ENCODE data around the gene EXOSC9.

The EXOSC9 gene

DNA sequence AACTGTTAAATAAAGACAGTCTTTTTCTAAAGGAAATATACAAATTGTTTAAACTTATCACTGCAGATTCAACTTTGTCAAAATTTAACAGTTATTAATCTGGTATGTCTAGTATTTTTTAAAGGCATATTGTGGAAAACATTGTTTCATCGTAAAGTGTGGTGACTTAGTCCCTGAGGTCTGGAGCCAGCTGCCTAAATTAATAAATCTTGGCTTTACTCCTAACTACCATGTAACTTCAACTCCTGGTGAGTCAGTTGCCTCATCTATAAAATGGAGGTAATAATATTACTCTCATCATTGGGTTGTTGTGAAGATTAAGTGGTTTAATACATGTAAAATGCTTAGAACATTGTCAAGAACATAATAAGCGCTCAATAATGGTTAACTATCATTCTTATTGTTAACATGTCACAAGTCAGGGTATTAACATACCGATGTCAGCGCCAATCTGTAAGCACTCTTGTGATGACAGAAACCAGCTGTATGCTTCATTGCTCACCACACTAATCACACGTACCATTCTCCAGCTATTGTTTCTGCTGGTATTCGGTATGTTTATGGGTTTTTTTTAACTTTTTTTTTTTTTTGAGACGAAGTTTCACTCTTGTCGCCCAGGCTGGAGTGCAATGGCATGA lies 22.0 kb upstream of the EXOSC9 start:
- no peak for TF ChIP-seq CTCF (IDR thresholded peaks at IDR 0.05; ENCODE audit: borderline replicate concordance, insufficient read depth, low read depth, low read length)
- no peak overlapping the region for H3K4me3 ChIP-seq (ENCODE audit: low read depth, low read length)

GRCh38 chr4:121783210-121783609 lies 17.9 kb upstream of the EXOSC9 start:
- TF ChIP-seq CTCF (IDR thresholded peaks at IDR 0.05; ENCODE audit: borderline replicate concordance, insufficient read depth, low read depth, low read length) = no peak
- H3K4me3 ChIP-seq (ENCODE audit: low read depth, low read length) = no peak overlapping the region

DNA sequence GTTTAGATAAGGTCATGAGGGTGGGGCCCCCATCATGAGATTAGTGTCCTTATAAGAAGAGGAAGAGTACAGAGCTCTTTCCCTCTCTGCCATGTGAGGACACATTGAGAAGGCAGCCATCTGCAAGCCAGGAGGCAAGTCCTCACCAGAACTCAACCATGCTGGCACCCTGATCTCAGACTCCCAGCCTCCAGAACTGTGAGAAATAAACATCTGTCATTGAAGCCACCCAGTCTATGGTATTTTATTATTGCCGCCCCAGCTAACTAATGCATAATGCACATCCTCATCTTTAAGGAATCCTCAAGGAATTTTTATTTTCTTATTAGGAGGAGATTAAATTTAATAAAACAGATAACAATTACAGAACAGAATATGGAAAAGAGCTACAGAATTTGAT lies 16.7 kb upstream of the EXOSC9 start:
- H3K4me3 ChIP-seq (ENCODE audit: low read depth, low read length) = no peak overlapping the region
- no peak for TF ChIP-seq CTCF (IDR thresholded peaks at IDR 0.05; ENCODE audit: borderline replicate concordance, insufficient read depth, low read depth, low read length)

- TF ChIP-seq CTCF (IDR thresholded peaks at IDR 0.05; ENCODE audit: borderline replicate concordance, insufficient read depth, low read depth, low read length) = no peak
- H3K4me3 ChIP-seq (ENCODE audit: low read depth, low read length) = no peak overlapping the region
These were observed 16.1 kb upstream of the EXOSC9 start for GRCh38 chr4:121784975-121785374.

GRCh38 chr4:121785479-121785878 lies 15.6 kb upstream of the EXOSC9 start:
- TF ChIP-seq CTCF (IDR thresholded peaks at IDR 0.05; ENCODE audit: borderline replicate concordance, insufficient read depth, low read depth, low read length) = no peak
- H3K4me3 ChIP-seq (ENCODE audit: low read depth, low read length) = no peak overlapping the region

- TF ChIP-seq CTCF (IDR thresholded peaks at IDR 0.05; ENCODE audit: borderline replicate concordance, insufficient read depth, low read depth, low read length) = no peak
These were observed 14.9 kb upstream of the EXOSC9 start for GRCh38 chr4:121786221-121786620.

DNA sequence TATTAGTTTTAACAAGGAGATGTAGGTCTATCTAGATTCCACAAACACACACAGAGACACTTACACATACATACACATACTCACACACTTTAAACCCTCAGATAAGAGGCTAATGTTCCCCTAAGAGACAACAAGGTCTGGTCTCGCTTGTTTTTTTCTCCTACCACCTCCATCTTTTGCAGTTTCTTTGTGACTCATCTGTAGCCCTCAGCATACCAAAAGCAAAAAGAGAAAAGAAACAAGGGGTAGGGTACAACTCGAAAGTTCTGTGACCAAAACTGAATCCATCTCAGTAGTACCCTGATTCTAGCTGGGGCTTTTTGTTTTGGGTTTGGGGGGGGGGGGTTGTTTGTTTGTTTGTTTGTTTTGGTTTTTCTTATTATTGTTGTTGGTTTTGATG lies 12.2 kb upstream of the EXOSC9 start:
- TF ChIP-seq CTCF (IDR thresholded peaks at IDR 0.05; ENCODE audit: borderline replicate concordance, insufficient read depth, low read depth, low read length) = no peak
- H3K4me3 ChIP-seq (ENCODE audit: low read depth, low read length) = no peak overlapping the region

More at GRCh38 chr4:121786221-121786620, 14.9 kb upstream of the EXOSC9 start:
- no peak overlapping the region for H3K4me3 ChIP-seq (ENCODE audit: low read depth, low read length)

Measured in GM12875 (cell line).